Fibroblast of pulmonary artery (primary cell): ENCODE data around the gene FBLN2.

Experiments used
- DNase-seq: peaks from one replicate; pipeline ENCODE4 v3.0.0-alpha.2; 2010; ENCODE audit warnings: low read depth
- H3K4me3 ChIP-seq: replicated peaks from 2 replicates; pipeline ENCODE4 v1.5.1; 2011; ENCODE audit warnings: low read depth, mild to moderate bottlenecking, control low read depth, low read length, moderate library complexity
- CTCF ChIP-seq: IDR thresholded peaks from 2 replicates; pipeline ENCODE4 v1.5.1; 2011; ENCODE audit warnings: mild to moderate bottlenecking, control low read depth, low read length, inconsistent platforms; ENCODE audit errors: missing control alignments

The FBLN2 gene

GRCh38 chr3:13526626-13526949, 22.3 kb upstream of the FBLN2 start:
- no peak overlapping the region for H3K4me3 ChIP-seq
- no peak for DNase-seq
- TF ChIP-seq CTCF = no peak

GRCh38 chr3:13528217-13528867, 20.6 kb upstream of the FBLN2 start:
- peak; percentile 46 for DNase-seq
- peak; percentile 46 for TF ChIP-seq CTCF
- H3K4me3 ChIP-seq = no peak overlapping the region

GRCh38 chr3:13529196-13530112, 19.5 kb upstream of the FBLN2 start:
- H3K4me3 ChIP-seq = no peak overlapping the region
- no peak for TF ChIP-seq CTCF
- no peak for DNase-seq

GRCh38 chr3:13530241-13531009, 18.5 kb upstream of the FBLN2 start:
- no peak for TF ChIP-seq CTCF
- DNase-seq = no peak
- no peak overlapping the region for H3K4me3 ChIP-seq

- TF ChIP-seq CTCF = no peak
- no peak for DNase-seq
- no peak overlapping the region for H3K4me3 ChIP-seq
These were observed 16.8 kb upstream of the FBLN2 start for GRCh38 chr3:13532085-13532484.

- no peak overlapping the region for H3K4me3 ChIP-seq
- no peak for TF ChIP-seq CTCF
- no peak for DNase-seq
These were observed 16.3 kb upstream of the FBLN2 start for GRCh38 chr3:13532631-13533030.
